DND-41 (cell line): ENCODE results near the gene MCU.

Experiments used
- ATAC-seq: fragments of 200-7000 bp; cut with Tn5 transposase; 3 replicates; pipeline ENCODE4 v1.9.1; 2021; ENCODE audit warnings: low read depth; ENCODE audit not compliant: insufficient read depth
- DNase-seq: peaks from one replicate; pipeline ENCODE4 v3.0.0-alpha.2; 2020
- H2AFZ ChIP-seq: 2 replicates; pipeline ENCODE4 v1.6.0; 2012; ENCODE audit warnings: low read depth, low read length
- H3K27ac ChIP-seq: 2 replicates; pipeline ENCODE4 v1.5.1; 2012; ENCODE audit warnings: low read length, inconsistent platforms
- H3K27me3 ChIP-seq: fragments of 200-600 bp; sonication (generic); 2 replicates; pipeline ENCODE4 v1.6.0; 2012; ENCODE audit warnings: low read length, mild to moderate bottlenecking, inconsistent platforms; ENCODE audit not compliant: insufficient read depth, poor library complexity
- H3K36me3 ChIP-seq: 2 replicates; pipeline ENCODE4 v1.5.1; 2012; ENCODE audit warnings: low read length, inconsistent platforms; ENCODE audit not compliant: insufficient read depth
- H3K4me1 ChIP-seq: 2 replicates; pipeline ENCODE4 v1.5.1; 2012; ENCODE audit warnings: mild to moderate bottlenecking, low read length; ENCODE audit not compliant: insufficient read depth
- H3K4me2 ChIP-seq: 2 replicates; pipeline ENCODE4 v1.6.0; 2012; ENCODE audit warnings: mild to moderate bottlenecking, moderate library complexity, low read length, inconsistent platforms; ENCODE audit not compliant: insufficient read depth
- H3K4me3 ChIP-seq, 2 experiments: fragments of 200-600 bp in 1 of 2; shearing (Covaris generic) in 1 of 2; 2 replicates each; pipeline ENCODE4 v1.5.1; 2012 to 2016; ENCODE audit warnings: inconsistent platforms in 2 of 2, low read length in 2 of 2, mild to moderate bottlenecking in 2 of 2, low read depth in 1 of 2, moderate library complexity in 1 of 2
- H3K79me2 ChIP-seq: 2 replicates; pipeline ENCODE4 v1.6.0; 2012; ENCODE audit warnings: low read length, inconsistent platforms; ENCODE audit not compliant: insufficient read depth
- H3K9ac ChIP-seq: 2 replicates; pipeline ENCODE4 v1.6.0; 2012; ENCODE audit warnings: low read depth, mild to moderate bottlenecking, inconsistent platforms, low read length, moderate library complexity
- H3K9me3 ChIP-seq: 2 replicates; pipeline ENCODE4 v1.5.1; 2012; ENCODE audit warnings: low read length, moderate library complexity, mild to moderate bottlenecking, inconsistent platforms; ENCODE audit not compliant: insufficient read depth, severe bottlenecking
- H4K20me1 ChIP-seq: 2 replicates; pipeline ENCODE4 v1.6.0; 2012; ENCODE audit warnings: low read length; ENCODE audit not compliant: insufficient read depth
- EZH2 ChIP-seq: IDR thresholded peaks from 3 replicates; pipeline ENCODE4 v1.6.1; 2012; ENCODE audit warnings: borderline replicate concordance, low read depth, mild to moderate bottlenecking, moderate library complexity, low read length, inconsistent platforms; ENCODE audit not compliant: severe bottlenecking
- TF ChIP-seq, protein P1 (sequence below): IDR thresholded peaks from 2 replicates; pipeline ENCODE4 v1.5.1; 2012; ENCODE audit warnings: borderline replicate concordance, low read length, moderate library complexity, mild to moderate bottlenecking; ENCODE audit not compliant: poor library complexity, severe bottlenecking; ENCODE audit errors: extremely low read depth

The MCU gene

DNA sequence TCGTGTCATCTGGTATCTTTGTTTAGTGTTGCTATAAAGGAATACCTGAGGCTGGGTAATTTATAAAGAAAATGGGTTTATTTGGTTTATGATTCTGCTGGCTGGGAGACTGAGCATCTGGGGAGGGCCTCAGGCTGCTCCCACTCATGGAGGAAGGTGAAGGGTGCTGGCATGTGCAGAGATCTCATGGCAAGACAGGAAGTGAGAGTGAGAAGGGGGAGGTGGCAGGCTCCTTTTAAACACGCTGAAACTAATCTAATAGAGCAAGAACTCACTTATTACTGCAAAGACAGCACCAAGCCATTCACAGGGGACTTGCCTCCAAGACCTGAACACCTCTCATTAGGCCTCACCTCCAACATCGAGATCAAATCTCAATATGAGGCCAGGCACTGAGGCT lies 212.9 kb downstream of the MCU start:
- ATAC-seq: no peak
- Histone ChIP-seq H3K9me3 (no peaks in the 10 kb centered on the region), H3K9ac (no peak overlapping the region), H4K20me1 (no peaks in the 10 kb centered on the region), H3K4me2 (no peak overlapping the region), H3K79me2 (no peaks in the 10 kb centered on the region), H3K36me3 (no peaks in the 10 kb centered on the region), H3K27ac (no peak overlapping the region), H2AFZ (0 out of 2 replicates have a peak overlapping the region, but pooled peaks have one; percentile 8), H3K4me3 (no peak overlapping the region), H3K4me1 (no peaks in the 10 kb centered on the region), H3K27me3 (no peaks in the 10 kb centered on the region)
- no peak for DNase-seq
- TF ChIP-seq, protein P1, sequence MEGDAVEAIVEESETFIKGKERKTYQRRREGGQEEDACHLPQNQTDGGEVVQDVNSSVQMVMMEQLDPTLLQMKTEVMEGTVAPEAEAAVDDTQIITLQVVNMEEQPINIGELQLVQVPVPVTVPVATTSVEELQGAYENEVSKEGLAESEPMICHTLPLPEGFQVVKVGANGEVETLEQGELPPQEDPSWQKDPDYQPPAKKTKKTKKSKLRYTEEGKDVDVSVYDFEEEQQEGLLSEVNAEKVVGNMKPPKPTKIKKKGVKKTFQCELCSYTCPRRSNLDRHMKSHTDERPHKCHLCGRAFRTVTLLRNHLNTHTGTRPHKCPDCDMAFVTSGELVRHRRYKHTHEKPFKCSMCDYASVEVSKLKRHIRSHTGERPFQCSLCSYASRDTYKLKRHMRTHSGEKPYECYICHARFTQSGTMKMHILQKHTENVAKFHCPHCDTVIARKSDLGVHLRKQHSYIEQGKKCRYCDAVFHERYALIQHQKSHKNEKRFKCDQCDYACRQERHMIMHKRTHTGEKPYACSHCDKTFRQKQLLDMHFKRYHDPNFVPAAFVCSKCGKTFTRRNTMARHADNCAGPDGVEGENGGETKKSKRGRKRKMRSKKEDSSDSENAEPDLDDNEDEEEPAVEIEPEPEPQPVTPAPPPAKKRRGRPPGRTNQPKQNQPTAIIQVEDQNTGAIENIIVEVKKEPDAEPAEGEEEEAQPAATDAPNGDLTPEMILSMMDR: no peak
- TF ChIP-seq EZH2: no peak

DNA sequence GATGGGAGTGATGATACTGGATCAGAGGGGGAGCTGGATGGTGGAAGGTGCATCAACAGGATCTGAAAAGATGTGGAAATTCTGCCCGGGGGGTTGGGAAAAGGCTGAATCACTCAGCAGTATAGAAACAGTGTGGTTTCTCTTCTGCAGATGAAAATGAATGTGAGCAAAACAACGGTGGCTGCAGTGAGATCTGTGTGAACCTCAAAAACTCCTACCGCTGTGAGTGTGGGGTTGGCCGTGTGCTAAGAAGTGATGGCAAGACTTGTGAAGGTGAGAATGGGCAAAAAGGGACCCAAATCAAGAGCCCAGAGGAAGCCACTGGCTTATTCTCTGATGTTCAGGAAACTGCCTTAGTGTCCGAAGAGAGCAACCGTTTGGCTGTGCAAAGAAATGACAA lies 214.5 kb downstream of the MCU start:
- no peak overlapping the region for H2AFZ ChIP-seq
- H3K4me1 ChIP-seq: no peaks in the 10 kb centered on the region
- no peaks in the 10 kb centered on the region for H3K36me3 ChIP-seq
- no peak overlapping the region for H3K27ac ChIP-seq
- DNase-seq (no peak), ATAC-seq (no peak)
- H3K9me3 ChIP-seq: no peaks in the 10 kb centered on the region
- H3K4me3 ChIP-seq: no peak overlapping the region
- no peak overlapping the region for H3K9ac ChIP-seq
- no peak for TF ChIP-seq EZH2
- TF ChIP-seq, protein P1: no peak
- no peaks in the 10 kb centered on the region for H3K79me2 ChIP-seq
- no peaks in the 10 kb centered on the region for H3K27me3 ChIP-seq
- no peaks in the 10 kb centered on the region for H4K20me1 ChIP-seq
- H3K4me2 ChIP-seq: no peak overlapping the region

DNA sequence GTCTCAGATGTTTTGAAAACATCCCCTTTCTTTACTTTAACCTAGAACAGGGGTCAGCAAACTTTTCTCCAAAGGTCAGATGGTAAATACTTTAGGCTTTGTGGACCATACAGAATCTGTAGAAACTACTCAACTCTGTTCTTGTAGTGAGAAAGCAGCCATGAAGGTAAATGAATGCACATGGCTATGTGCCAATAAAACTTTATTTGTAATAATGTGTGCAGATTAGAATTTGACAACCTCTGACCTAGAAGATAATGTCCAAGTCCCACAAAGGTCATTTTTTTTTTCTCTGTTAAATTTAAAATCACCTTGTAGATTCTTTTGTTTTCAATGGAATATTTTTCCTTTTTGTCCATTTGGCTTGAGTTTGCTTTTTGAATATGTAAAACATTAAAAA lies 218.8 kb downstream of the MCU start:
- H2AFZ ChIP-seq: no peak overlapping the region
- no peaks in the 10 kb centered on the region for H3K36me3 ChIP-seq
- no peaks in the 10 kb centered on the region for H3K27me3 ChIP-seq
- H3K27ac ChIP-seq: no peak overlapping the region
- no peaks in the 10 kb centered on the region for H3K79me2 ChIP-seq
- H3K9me3 ChIP-seq: no peaks in the 10 kb centered on the region
- no peak overlapping the region for H3K4me3 ChIP-seq
- no peaks in the 10 kb centered on the region for H4K20me1 ChIP-seq
- no peak overlapping the region for H3K9ac ChIP-seq
- no peak for DNase-seq
- ATAC-seq: no peak
- TF ChIP-seq, protein P1: no peak
- no peaks in the 10 kb centered on the region for H3K4me1 ChIP-seq
- no peak overlapping the region for H3K4me2 ChIP-seq

DNA sequence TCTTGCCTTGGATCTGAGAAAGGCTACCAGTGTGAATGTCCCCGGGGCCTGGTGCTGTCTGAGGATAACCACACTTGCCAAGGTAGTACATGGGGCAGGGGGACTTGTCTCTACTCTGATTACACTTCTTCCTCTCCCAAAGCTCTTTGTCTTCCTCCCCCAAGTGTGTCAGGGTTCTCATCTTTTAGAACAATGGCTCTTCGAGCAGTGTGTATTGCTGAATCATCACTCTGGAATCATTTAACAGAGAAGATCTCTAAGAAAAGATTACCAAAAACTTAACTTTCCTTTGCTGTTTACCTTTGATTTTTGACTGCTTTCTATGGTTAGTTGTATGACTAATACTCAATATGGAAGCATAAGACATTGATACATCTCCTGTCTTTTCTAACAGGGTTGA lies 219.8 kb downstream of the MCU start:
- ATAC-seq: no peak
- TF ChIP-seq, protein P1: no peak
- TF ChIP-seq EZH2: no peak
- H3K4me2 ChIP-seq: no peak overlapping the region
- H3K27ac ChIP-seq: no peak overlapping the region
- no peaks in the 10 kb centered on the region for H3K27me3 ChIP-seq
- no peaks in the 10 kb centered on the region for H3K36me3 ChIP-seq
- H2AFZ ChIP-seq: no peak overlapping the region
- H3K9ac ChIP-seq: no peak overlapping the region
- H3K4me1 ChIP-seq: no peaks in the 10 kb centered on the region
- no peak for DNase-seq
- H3K4me3 ChIP-seq: no peak overlapping the region
- no peaks in the 10 kb centered on the region for H4K20me1 ChIP-seq
- H3K79me2 ChIP-seq: no peaks in the 10 kb centered on the region
- no peaks in the 10 kb centered on the region for H3K9me3 ChIP-seq
